ENCODE results near the gene RNASE8.

Gene RNASE8

DNA sequence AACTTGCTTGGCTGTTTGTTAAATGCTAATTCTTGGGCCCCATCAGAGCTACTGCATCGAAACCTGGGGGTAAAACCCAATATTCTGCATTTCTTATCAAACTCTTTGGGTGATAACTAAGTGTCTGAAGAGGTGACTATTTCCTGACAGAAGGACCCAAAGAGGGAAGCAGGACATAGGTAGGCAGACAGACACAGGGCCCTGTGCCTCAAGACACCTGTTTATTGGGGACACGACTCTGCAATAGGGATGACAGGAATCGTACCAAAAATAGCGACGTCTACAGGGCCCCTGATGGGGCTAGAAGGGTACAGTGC, 32.2 kb downstream of the RNASE8 start:
- H3K27ac ChIP-seq, result no peak overlapping the region
- no peak overlapping the region for H3K4me2 ChIP-seq
- H3K9ac ChIP-seq, result no peak overlapping the region
- no peak overlapping the region for H3K4me3 ChIP-seq (IDR thresholded peaks at IDR 0.05; ENCODE audit: insufficient read depth, low read depth, low read length)
- H3K36me3 ChIP-seq (ENCODE audit: insufficient read depth), result no peaks in the 10 kb centered on the region
- no peaks in the 10 kb centered on the region for H4K20me1 ChIP-seq (ENCODE audit: insufficient read depth)
- no peak for TF ChIP-seq CTCF (conservative IDR thresholded peaks at IDR 0.05; ENCODE audit: low read depth, low read length)
- no peaks in the 10 kb centered on the region for H3K79me2 ChIP-seq (ENCODE audit: insufficient read depth, low read depth)
- H3K27me3 ChIP-seq (ENCODE audit: insufficient read depth, low read depth), result no peaks in the 10 kb centered on the region
- no peak overlapping the region for H2AFZ ChIP-seq (ENCODE audit: low read depth)
- H3K4me1 ChIP-seq (ENCODE audit: low read depth, poor library complexity, severe bottlenecking), result no peaks in the 10 kb centered on the region

DNA sequence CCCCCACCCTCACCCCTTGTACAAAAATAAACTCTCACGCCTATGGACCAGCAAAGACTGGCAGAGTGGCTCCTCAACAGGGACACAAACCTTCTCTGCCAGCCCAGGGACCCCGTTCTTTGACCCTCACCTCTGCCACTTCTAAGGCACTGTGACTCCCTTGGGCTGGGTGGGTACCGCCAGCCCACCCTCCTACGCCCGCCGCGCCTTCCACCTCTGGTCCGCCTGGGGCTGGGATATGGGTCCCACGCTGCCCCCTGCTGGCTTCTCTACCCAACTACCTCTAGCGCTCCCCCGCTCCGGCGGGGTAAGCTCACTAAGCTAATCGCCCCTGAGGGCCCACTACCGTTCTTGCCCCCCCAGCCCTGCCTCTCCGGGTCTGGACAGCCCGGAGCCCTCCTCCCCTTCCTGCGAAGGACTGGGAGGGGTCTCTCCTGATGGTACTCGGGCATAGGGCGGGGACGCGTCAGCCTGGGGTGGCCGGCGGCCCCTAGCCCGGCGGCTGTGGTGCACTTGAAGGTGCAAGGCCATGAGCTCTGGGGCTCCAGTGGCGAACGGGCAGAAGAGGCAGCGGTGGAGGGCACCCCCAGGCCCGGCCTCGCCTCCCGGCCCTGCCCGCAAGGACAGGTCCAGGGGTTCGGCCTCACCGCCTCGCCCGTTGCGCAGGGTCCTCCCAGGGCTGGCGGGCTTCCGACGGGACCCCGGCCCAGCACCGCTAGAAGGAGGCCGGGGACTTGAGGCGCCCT, 32.7 kb downstream of the RNASE8 start:
- no peaks in the 10 kb centered on the region for H3K36me3 ChIP-seq (ENCODE audit: insufficient read depth)
- H3K4me2 ChIP-seq, result no peak overlapping the region

DNA sequence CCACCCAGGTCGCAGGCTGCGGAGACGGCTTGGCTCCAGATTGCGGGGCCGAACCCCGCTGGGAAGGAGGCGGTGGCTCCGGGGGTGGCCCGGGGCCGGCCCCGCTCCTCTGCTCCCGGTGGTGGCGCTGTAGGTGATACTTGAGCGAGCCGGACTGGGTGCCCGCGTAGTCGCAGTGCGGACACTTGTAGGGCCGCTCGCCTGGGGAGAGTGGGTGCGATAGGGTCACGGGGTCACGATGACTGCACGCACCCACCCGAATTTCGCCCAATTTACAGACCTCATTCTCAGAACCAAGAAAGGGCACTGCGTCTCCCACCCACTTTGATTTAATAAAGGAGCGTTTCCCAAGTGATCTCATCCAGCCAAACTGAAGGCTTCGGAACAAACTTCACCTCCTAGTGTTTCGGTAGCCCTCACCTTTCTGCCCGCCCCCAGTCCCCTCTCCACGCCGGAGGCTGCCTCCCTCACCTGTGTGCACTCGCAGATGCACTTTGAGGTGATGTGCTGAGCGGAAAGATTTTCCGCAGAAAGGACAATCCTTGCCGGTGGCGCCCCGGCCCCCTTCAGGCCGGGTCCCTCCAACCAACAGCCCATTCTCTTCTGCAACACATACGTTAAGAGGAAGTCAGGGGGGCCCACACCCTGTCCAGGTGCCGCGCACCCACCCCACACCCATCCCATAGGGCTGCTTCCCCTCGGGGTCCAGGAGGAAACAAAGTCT, 33.5 kb downstream of the RNASE8 start:
- Histone ChIP-seq H3K9ac (no peak overlapping the region), H3K27ac (no peak overlapping the region), H4K20me1 (ENCODE audit: insufficient read depth) (no peaks in the 10 kb centered on the region), H3K36me3 (ENCODE audit: insufficient read depth) (no peaks in the 10 kb centered on the region), H3K4me2 (no peak overlapping the region), H3K27me3 (ENCODE audit: insufficient read depth, low read depth) (no peaks in the 10 kb centered on the region), H3K79me2 (ENCODE audit: insufficient read depth, low read depth) (no peaks in the 10 kb centered on the region), H2AFZ (ENCODE audit: low read depth) (no peak overlapping the region), H3K4me1 (ENCODE audit: low read depth, poor library complexity, severe bottlenecking) (no peaks in the 10 kb centered on the region), H3K4me3 (IDR thresholded peaks at IDR 0.05; ENCODE audit: insufficient read depth, low read depth, low read length) (no peak overlapping the region)
- no peak for TF ChIP-seq CTCF (conservative IDR thresholded peaks at IDR 0.05; ENCODE audit: low read depth, low read length)

More for the DNA sequence above, 32.7 kb downstream of the RNASE8 start:
- Histone ChIP-seq H2AFZ (ENCODE audit: low read depth) (no peak overlapping the region), H3K4me3 (IDR thresholded peaks at IDR 0.05; ENCODE audit: insufficient read depth, low read depth, low read length) (no peak overlapping the region), H3K27ac (no peak overlapping the region), H3K27me3 (ENCODE audit: insufficient read depth, low read depth) (no peaks in the 10 kb centered on the region), H4K20me1 (ENCODE audit: insufficient read depth) (no peaks in the 10 kb centered on the region), H3K79me2 (ENCODE audit: insufficient read depth, low read depth) (no peaks in the 10 kb centered on the region), H3K4me1 (ENCODE audit: low read depth, poor library complexity, severe bottlenecking) (no peaks in the 10 kb centered on the region), H3K9ac (no peak overlapping the region)
- peak; percentile 44 for TF ChIP-seq CTCF (conservative IDR thresholded peaks at IDR 0.05; ENCODE audit: low read depth, low read length)

- Histone ChIP-seq H3K79me2 (ENCODE audit: insufficient read depth, low read depth) (no peaks in the 10 kb centered on the region), H3K4me1 (ENCODE audit: low read depth, poor library complexity, severe bottlenecking) (no peaks in the 10 kb centered on the region), H3K27ac (no peak overlapping the region), H2AFZ (ENCODE audit: low read depth) (no peak overlapping the region), H3K27me3 (ENCODE audit: insufficient read depth, low read depth) (no peaks in the 10 kb centered on the region), H3K9ac (no peak overlapping the region), H3K4me2 (no peak overlapping the region), H4K20me1 (ENCODE audit: insufficient read depth) (no peaks in the 10 kb centered on the region), H3K4me3 (IDR thresholded peaks at IDR 0.05; ENCODE audit: insufficient read depth, low read depth, low read length) (no peak overlapping the region), H3K36me3 (ENCODE audit: insufficient read depth) (no peaks in the 10 kb centered on the region)
- no peak for TF ChIP-seq CTCF (conservative IDR thresholded peaks at IDR 0.05; ENCODE audit: low read depth, low read length)
Measured at GRCh38 chr14:21091821-21092272, 34.2 kb downstream of the RNASE8 start.
